Glutamatergic neuron (in vitro differentiated cells): Measurements from ENCODE around the gene UFC1. TPM values are rescaled to one million over a fixed set of nuclear protein-coding genes. Genes with fewer than 3 reads are reported as not detected.

ENCODE experiments used
- DNase-seq: peaks from one replicate; pipeline ENCODE4 v3.0.0; 2022
- H3K27ac Mint-ChIP-seq: one replicate; pipeline ENCODE4 v1.8.0; 2020; ENCODE audit warnings: mild to moderate bottlenecking, mixed read lengths, inconsistent platforms; ENCODE audit not compliant: unreplicated experiment
- H3K27me3 Mint-ChIP-seq: one replicate; pipeline ENCODE4 v1.8.0; 2020; ENCODE audit warnings: mild to moderate bottlenecking, moderate library complexity, mixed read lengths, inconsistent platforms; ENCODE audit not compliant: unreplicated experiment
- H3K36me3 Mint-ChIP-seq: one replicate; pipeline ENCODE4 v1.8.0; 2020; ENCODE audit warnings: mild to moderate bottlenecking, mixed read lengths, inconsistent platforms; ENCODE audit not compliant: unreplicated experiment
- H3K4me1 Mint-ChIP-seq: one replicate; pipeline ENCODE4 v1.8.0; 2020; ENCODE audit warnings: mild to moderate bottlenecking, low read depth, mixed read lengths, inconsistent platforms; ENCODE audit not compliant: unreplicated experiment
- H3K4me3 Mint-ChIP-seq: one replicate; pipeline ENCODE4 v1.8.0; 2020; ENCODE audit warnings: mild to moderate bottlenecking, mixed read lengths, inconsistent platforms; ENCODE audit not compliant: unreplicated experiment
- H3K9me3 Mint-ChIP-seq: one replicate; pipeline ENCODE4 v1.8.0; 2020; ENCODE audit warnings: mild to moderate bottlenecking, moderate library complexity, mixed read lengths, inconsistent platforms; ENCODE audit not compliant: unreplicated experiment
- total RNA-seq: library from RNA; stranded (reverse); fragmentation: NEBNext Ultra II Directional; extraction: Animal tissue kit (Norgen Biotek cat#: 25700); gene quantifications from one replicate; pipeline ENCODE4 v1.2.1, GENCODE V29; 2021; ENCODE audit not compliant: unreplicated experiment
- TF ChIP-seq, protein P1 (sequence below): fragments of 200-600 bp; sonication (generic); IDR thresholded peaks from one replicate; pipeline ENCODE4 v1.5.0; 2021; ENCODE audit not compliant: partially characterized antibody, unreplicated experiment

Gene UFC1
- total RNA-seq, 1 donor from 2014 or later = 59.2 TPM

DNA sequence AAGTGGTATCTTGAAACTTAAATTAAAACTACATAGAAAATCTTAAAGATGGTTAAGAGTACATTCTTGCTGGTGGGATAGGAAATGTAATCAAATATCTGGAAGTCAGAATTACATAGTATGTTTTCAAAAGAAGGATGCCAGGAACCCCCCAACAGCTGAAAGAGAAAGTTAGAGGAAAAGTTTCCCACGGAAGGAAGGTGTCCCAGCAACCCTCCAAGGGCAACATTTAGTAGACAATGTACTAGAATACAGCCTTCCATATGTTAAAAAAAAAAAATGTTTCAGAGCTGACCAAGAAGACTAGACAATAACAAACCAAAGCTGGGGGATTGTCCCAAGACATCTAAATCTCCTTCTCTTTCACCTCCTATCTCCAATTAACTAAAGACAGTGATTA is 23.5 kb upstream of the UFC1 start:
- DNase-seq = no peak
- H3K27me3 Mint-ChIP-seq = peaks cover 3% of the 10 kb centered on the region
- TF ChIP-seq, protein P1, sequence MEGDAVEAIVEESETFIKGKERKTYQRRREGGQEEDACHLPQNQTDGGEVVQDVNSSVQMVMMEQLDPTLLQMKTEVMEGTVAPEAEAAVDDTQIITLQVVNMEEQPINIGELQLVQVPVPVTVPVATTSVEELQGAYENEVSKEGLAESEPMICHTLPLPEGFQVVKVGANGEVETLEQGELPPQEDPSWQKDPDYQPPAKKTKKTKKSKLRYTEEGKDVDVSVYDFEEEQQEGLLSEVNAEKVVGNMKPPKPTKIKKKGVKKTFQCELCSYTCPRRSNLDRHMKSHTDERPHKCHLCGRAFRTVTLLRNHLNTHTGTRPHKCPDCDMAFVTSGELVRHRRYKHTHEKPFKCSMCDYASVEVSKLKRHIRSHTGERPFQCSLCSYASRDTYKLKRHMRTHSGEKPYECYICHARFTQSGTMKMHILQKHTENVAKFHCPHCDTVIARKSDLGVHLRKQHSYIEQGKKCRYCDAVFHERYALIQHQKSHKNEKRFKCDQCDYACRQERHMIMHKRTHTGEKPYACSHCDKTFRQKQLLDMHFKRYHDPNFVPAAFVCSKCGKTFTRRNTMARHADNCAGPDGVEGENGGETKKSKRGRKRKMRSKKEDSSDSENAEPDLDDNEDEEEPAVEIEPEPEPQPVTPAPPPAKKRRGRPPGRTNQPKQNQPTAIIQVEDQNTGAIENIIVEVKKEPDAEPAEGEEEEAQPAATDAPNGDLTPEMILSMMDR = no peak
- no peak overlapping the region for H3K4me3 Mint-ChIP-seq
- peaks cover 22% of the 10 kb centered on the region for H3K4me1 Mint-ChIP-seq
- H3K9me3 Mint-ChIP-seq = peaks cover 4% of the 10 kb centered on the region
- H3K36me3 Mint-ChIP-seq = no peaks in the 10 kb centered on the region
- H3K27ac Mint-ChIP-seq = no peak overlapping the region

DNA sequence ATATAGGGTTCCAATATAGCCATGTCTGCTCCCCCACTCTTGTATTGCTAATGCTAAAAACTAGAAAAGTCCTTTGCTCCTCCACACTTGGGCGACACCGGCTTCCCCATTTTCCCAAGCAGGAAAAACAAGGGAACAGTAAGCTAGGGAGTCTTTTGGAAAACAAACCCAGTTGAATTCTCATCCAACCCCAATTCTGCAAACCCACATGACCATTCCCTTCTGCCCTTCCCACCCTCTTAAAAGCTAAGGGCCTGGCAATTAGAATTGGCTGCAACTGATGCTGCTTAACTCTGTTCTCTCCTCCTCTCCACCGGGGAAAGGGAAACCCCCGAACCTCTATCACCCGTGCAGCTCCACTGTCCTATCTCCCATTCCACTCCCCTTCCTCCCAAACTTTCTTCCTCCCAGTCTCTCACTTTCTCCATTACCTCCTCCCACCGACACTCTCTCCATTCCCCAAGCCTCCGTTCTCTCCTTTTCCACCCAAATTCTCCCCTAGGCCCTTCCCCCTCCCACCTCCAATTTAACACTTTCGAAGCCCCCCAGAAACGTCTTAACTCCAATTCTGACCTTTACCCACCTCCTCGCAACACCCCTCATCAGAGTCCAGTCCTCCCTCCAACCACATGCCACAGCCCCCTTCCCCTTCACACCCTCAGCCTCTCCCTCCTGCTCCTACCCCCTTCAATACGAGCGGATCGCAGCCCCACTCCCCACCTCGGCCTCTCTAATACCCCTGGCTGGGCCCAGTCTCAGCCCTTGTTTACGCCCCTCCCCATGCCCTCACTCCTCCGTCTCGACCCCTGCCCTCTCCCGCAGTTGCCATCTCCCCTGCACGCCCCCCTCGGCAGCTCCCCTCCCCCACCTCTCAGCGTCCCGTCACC is 22.0 kb upstream of the UFC1 start:
- Mint-ChIP-seq H3K27ac (peak overlapping the region; percentile 74), H3K4me1 (peaks cover 22% of the 10 kb centered on the region), H3K36me3 (no peaks in the 10 kb centered on the region), H3K4me3 (no peak overlapping the region), H3K27me3 (peaks cover 3% of the 10 kb centered on the region), H3K9me3 (no peaks in the 10 kb centered on the region)
- DNase-seq = no peak
- TF ChIP-seq, protein P1 = no peak

- Mint-ChIP-seq H3K36me3 (no peaks in the 10 kb centered on the region), H3K4me3 (no peak within 1 kb of the TSS), H3K4me1 (peaks cover 20% of the 10 kb centered on the region), H3K27me3 (peaks cover 3% of the 10 kb centered on the region), H3K9me3 (no peaks in the 10 kb centered on the region), H3K27ac (peak within 1 kb of the TSS; percentile 74)
- peak; percentile 89 for DNase-seq
- TF ChIP-seq, protein P1 = no peak
Observed at GRCh38 chr1:161132410-161133219, 21.2 kb upstream of the UFC1 start, which contains the start of gene DEDD. TSS of gene DEDD (minus strand) at chr1:161132667. CDS start at chr1:161124462, 8,205 bp downstream.

DNA sequence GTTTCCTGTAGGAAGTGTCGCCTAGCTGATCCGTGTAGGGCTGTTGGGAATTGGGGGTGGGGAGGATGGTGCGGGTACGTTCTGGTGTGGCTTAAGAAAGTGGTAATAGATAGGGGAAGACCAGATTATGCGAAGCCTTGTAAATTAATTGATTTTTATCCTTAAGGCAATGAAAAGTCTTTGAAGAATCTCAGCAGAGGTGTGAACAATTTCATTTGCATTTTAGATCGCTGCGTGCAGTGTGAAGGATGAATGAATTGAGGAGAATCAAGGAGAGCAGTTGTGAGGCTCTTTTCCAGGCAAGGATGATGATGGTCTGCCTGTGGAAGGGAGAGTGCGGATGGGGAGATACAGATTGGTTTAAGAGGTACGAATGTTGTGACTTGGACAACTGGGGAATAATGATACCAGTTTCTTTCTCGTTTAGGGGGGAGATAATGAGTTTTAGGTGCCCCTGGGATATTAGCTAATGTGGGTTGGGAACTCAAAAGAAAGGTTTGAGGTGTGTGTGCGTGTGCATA is 20.5 kb upstream of the UFC1 start:
- TF ChIP-seq, protein P1 = no peak
- DNase-seq = no peak
- Mint-ChIP-seq H3K4me1 (peaks cover 15% of the 10 kb centered on the region), H3K9me3 (no peaks in the 10 kb centered on the region), H3K36me3 (no peaks in the 10 kb centered on the region), H3K4me3 (no peak overlapping the region), H3K27ac (no peak overlapping the region), H3K27me3 (peaks cover 3% of the 10 kb centered on the region)
